ENCODE results near the gene ALOX5.

DNA sequence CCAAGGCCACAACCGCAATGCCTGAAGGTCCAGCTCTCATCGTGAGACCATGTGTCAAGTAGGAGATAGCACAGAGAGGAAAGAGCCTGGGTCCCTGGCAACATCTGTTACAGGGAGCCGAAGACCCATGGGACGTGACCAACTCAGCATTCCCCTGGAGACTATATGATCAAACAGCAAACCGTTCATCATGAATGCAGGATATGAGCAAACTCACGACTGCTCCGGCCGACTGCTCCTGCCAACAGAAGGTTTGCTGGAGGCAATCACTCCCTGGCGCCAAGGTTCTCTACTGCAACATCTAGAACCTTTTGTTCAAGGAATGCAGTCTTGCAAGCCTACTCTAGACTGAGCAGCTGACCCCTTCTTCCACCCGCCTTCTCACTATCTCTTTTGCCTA, 114.3 kb downstream of the ALOX5 start:
- TF ChIP-seq EZH2 (IDR thresholded peaks at IDR 0.05) (no peak), YY1 (IDR thresholded peaks at IDR 0.05; ENCODE audit: extremely low read depth, insufficient replicate concordance, low read depth, low read length) (no peak)
- TF ChIP-seq, protein P1, sequence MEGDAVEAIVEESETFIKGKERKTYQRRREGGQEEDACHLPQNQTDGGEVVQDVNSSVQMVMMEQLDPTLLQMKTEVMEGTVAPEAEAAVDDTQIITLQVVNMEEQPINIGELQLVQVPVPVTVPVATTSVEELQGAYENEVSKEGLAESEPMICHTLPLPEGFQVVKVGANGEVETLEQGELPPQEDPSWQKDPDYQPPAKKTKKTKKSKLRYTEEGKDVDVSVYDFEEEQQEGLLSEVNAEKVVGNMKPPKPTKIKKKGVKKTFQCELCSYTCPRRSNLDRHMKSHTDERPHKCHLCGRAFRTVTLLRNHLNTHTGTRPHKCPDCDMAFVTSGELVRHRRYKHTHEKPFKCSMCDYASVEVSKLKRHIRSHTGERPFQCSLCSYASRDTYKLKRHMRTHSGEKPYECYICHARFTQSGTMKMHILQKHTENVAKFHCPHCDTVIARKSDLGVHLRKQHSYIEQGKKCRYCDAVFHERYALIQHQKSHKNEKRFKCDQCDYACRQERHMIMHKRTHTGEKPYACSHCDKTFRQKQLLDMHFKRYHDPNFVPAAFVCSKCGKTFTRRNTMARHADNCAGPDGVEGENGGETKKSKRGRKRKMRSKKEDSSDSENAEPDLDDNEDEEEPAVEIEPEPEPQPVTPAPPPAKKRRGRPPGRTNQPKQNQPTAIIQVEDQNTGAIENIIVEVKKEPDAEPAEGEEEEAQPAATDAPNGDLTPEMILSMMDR (IDR thresholded peaks at IDR 0.05 in 2 of 3, conservative IDR thresholded peaks at IDR 0.05 in 1 of 3; ENCODE audit: borderline replicate concordance in 1 of 3, insufficient read depth in 1 of 3, low read depth in 2 of 3, low read length in 2 of 3) = no peak

Data from HCT116 (cell line).